Astrocyte of the spinal cord (primary cell): ENCODE results near the gene RHBG.

Experiments used
- DNase-seq: peaks from one replicate; pipeline ENCODE4 v3.0.0; 2011; ENCODE audit warnings: low read depth, low spot score
- H3K4me3 ChIP-seq: 2 replicates; pipeline ENCODE4 v1.5.1; 2011; ENCODE audit warnings: low read depth, mild to moderate bottlenecking, low read length, moderate library complexity
- in situ Hi-C: cut with HindIII; loops from 2 replicates; pipeline ENCODE4 v1.10.0; 2017; ENCODE audit warnings: low sequenced_read_pairs
- TF ChIP-seq, protein P1 (sequence below): IDR thresholded peaks from 2 replicates; pipeline ENCODE4 v1.5.1; 2012; ENCODE audit warnings: low read depth, mild to moderate bottlenecking, low read length, inconsistent platforms

RHBG gene

DNA sequence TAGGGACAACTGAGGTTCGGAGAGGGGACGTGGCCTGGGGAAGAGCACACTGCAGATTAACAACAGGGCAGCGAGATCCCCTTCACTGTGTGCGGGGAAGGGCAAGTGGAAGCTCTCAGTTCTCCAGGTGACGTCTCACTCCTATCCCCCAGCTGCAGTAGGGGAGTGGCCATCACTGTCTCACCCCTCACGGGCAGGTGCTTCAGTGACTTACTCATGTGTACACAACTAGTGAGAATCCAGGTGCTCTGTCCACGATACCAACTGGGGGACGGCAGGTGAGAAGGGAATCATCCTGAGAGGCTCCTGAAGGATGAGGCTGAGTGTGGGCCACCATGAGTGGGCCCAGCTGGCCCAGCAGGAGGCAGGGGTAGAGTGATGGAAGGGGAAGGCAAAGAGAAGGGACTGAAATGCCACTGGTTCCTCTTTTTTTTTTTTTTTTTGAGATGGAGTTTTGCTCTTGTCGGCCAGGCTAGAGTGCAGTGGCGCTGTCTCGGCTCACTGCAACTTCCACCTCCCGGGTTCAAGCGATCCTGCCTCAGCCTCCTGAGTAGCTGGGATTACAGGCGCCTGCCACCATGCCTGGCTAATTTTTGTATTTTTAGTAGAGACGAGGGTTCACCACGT is 25.9 kb downstream of the RHBG start:
- TF ChIP-seq, protein P1, sequence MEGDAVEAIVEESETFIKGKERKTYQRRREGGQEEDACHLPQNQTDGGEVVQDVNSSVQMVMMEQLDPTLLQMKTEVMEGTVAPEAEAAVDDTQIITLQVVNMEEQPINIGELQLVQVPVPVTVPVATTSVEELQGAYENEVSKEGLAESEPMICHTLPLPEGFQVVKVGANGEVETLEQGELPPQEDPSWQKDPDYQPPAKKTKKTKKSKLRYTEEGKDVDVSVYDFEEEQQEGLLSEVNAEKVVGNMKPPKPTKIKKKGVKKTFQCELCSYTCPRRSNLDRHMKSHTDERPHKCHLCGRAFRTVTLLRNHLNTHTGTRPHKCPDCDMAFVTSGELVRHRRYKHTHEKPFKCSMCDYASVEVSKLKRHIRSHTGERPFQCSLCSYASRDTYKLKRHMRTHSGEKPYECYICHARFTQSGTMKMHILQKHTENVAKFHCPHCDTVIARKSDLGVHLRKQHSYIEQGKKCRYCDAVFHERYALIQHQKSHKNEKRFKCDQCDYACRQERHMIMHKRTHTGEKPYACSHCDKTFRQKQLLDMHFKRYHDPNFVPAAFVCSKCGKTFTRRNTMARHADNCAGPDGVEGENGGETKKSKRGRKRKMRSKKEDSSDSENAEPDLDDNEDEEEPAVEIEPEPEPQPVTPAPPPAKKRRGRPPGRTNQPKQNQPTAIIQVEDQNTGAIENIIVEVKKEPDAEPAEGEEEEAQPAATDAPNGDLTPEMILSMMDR, result no peak
- in situ Hi-C loops, result no loop called here
- no peak overlapping the region for H3K4me3 ChIP-seq
- no peak for DNase-seq

DNA sequence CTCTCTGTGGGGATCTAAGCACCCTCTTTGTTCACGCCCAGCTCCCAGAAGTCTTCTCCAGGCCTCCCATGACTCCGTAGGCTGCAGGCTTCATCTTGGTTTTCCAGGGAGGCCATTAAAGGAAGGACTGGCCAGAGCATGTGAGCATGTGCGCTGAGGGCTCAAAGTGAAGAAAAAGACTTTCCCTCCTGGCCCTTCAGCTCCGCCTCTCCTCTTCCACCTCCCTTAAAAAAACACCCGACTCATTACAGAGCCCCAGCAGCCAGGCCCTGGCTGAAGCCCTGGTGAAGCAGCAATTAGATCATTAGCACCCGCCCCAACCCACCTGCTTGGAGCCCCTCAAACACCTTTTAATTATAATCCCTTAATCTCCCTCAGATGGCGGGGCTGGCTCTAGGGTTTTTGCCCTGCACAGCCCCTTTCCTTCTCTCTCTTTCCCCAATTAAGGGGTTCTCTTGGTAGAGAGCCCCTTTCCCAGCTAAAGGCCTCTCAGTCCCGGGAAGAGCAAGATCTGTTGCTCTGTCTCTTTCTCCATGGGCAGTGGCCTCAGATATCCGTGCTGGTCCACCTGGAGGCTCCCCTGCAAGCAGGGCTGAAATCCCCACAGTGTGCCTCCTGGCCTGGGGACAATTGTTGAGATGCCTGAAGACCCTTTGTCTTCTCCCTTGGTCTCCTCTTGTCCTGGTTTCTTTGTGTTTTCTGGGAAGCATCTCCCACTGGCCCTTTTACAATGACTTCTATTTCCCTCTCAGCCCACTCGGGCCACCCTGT is 30.5 kb downstream of the RHBG start:
- in situ Hi-C loops, result no loop called here
- no peak overlapping the region for H3K4me3 ChIP-seq
- no peak for DNase-seq
- TF ChIP-seq, protein P1, result no peak

DNA sequence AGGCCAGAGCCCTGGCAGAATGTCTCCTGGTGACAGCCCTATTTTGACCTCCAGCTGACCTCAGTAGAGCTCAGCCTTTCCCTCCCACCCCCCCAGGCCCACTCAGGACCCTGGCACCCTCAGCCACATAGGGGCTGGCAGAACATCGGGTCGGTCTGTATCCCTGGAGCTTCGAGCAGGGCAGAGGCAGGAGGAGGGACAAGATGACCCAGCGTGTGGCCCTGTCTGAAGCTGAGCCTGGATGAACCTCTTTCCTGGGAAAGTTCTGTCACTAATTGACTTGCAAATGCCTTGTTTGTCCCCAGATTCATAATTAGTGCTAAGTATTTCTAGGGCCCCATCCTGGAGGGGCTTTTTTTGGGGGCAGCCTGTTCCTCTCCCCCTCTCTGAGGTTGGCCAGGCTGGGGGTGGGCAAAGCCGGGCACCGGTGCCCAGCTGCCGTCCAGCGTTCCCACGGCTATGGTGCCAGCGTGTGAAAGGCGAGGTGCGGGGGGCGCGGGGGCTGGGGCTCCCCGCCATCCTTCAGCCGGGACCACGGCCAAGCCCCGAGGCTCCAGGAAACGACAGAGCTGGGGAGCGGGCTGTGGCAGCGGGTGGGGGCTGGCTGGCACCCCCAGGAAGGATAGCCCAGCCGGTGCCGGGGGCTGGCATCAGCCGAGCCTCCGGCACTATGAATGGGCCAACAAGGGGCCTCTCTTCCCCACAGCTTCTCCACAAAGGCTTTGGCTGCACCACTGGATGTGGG is 31.4 kb downstream of the RHBG start:
- in situ Hi-C loops, result no loop called here
- DNase-seq, result no peak
- TF ChIP-seq, protein P1, result no peak
- no peak overlapping the region for H3K4me3 ChIP-seq

DNA sequence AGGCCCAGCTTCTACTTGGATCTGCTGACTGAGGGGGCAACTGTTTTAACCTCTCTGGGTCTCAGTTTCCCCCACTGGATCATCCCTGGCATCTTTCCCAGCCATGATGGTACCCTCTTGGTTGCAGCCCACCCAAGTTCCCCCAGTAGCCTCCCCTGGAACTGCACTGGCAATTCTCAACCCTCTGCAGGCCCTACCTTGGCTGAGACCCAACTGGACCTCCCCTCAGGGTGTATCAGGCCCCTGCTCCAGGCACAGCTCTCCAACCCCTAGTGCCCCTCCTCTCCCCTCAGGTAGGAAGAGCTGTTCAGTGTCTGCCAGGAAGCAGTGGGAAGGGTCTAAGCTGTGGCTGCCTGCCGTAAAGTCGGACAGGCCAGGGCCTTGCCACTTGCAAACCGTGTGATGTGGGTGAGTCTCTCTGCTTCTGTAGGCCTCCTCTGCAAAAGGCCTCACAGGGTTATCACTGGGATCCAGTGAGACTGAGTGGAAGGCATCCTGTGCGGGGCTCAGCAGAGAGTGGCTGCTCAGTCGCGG is 32.1 kb downstream of the RHBG start:
- in situ Hi-C loops, result no loop called here
- DNase-seq, result no peak
- no peak overlapping the region for H3K4me3 ChIP-seq
- TF ChIP-seq, protein P1, result no peak

DNA sequence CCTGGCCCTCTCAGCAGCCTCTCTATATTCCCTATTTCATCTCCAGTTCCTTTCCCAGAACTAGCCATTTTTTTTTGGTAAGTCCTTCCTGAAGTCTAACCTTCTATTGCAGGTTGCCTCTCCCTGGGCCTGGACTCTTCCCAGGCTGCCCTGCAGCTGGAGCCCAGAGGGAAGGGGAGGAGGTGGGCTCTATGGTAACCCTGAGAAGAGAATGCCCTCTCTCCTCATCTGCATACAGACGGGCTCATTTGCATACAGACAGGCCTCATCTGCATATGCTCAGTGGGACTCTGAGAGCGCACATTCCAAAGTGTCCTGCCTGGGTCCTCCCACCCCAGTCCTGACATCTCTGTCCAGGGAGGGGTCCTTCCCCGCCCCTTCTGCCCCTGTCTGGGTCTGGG is 32.7 kb downstream of the RHBG start:
- no peak for DNase-seq
- TF ChIP-seq, protein P1, result no peak
- in situ Hi-C loops, result no loop called here
- no peak overlapping the region for H3K4me3 ChIP-seq

DNA sequence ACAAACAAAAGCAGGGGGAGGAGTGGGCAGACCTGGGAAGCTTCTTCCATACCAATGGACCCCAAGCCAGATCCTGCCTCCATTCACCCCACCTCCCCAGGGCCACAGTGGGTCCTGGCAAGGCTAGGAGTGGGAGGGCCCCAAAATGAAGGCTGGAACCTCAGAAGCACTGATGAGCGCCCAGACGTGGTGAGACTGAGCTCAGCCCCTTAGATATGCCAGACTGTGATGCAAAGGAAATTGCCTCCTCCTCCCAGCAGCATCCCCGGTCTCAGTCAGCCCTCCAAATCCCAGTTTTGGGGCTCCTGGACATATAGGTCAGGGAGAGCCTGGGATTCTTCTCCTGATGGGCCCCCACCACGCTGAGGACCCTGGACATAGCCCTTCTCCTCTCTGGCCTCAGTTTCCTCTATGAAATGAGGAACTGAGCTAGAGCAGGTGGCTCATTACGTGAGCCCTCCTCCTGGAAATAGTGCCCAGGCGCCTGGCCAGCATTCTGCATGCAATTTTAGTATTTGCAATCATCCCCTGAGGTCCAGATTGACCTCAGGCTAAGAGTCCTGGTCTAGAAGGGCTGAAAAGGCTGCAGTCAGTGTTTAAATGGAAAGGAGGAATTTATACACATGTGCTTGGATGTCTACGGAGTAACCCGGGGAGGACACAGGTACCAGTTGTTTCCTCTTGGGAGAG is 33.5 kb downstream of the RHBG start:
- no peak overlapping the region for H3K4me3 ChIP-seq
- in situ Hi-C loops, result no loop called here
- DNase-seq, result no peak
- TF ChIP-seq, protein P1, result no peak
